Measurements from ENCODE around the gene AP5Z1. TPM values are rescaled to one million over a fixed set of nuclear protein-coding genes. Genes with fewer than 3 reads are reported as not detected.

AP5Z1 gene
- total and polyA plus RNA-seq, 2 experiments from 2014 or later = 21.1 to 22.6 TPM

GRCh38 chr7:4747746-4748145 lies 27.7 kb upstream of the AP5Z1 start:
- Histone ChIP-seq H3K27ac (no peak overlapping the region), H3K4me1 (ENCODE audit: low read depth) (peaks cover 11% of the 10 kb centered on the region), H3K36me3 (no peaks in the 10 kb centered on the region), H3K9me3 (ENCODE audit: low read depth) (no peaks in the 10 kb centered on the region), H3K4me3 (no peak overlapping the region), H3K27me3 (no peaks in the 10 kb centered on the region)
- no peak for DNase-seq (ENCODE audit: low read depth in 1 of 2, low spot score in 1 of 2)
- no peak for TF ChIP-seq CTCF (IDR thresholded peaks at IDR 0.05; ENCODE audit: low read depth, low read length)

GRCh38 chr7:4748231-4748681 lies 27.2 kb upstream of the AP5Z1 start:
- Histone ChIP-seq H3K9me3 (ENCODE audit: low read depth) (no peaks in the 10 kb centered on the region), H3K27me3 (no peaks in the 10 kb centered on the region), H3K4me1 (ENCODE audit: low read depth) (peaks cover 11% of the 10 kb centered on the region), H3K27ac (no peak overlapping the region), H3K36me3 (no peaks in the 10 kb centered on the region), H3K4me3 (no peak overlapping the region)
- DNase-seq (ENCODE audit: low read depth in 1 of 2, low spot score in 1 of 2) = no peak
- TF ChIP-seq CTCF (IDR thresholded peaks at IDR 0.05; ENCODE audit: low read depth, low read length) = no peak

GRCh38 chr7:4749363-4749762 lies 26.1 kb upstream of the AP5Z1 start:
- TF ChIP-seq CTCF (IDR thresholded peaks at IDR 0.05; ENCODE audit: low read depth, low read length) = no peak

GRCh38 chr7:4749798-4750197 lies 25.6 kb upstream of the AP5Z1 start:
- Histone ChIP-seq H3K4me3 (no peak overlapping the region), H3K27ac (peak overlapping the region; percentile 35), H3K4me1 (ENCODE audit: low read depth) (peaks cover under 1% of the 10 kb centered on the region), H3K36me3 (peaks cover 5% of the 10 kb centered on the region), H3K9me3 (ENCODE audit: low read depth) (no peaks in the 10 kb centered on the region), H3K27me3 (no peaks in the 10 kb centered on the region)
- no peak for DNase-seq (ENCODE audit: low read depth in 1 of 2, low spot score in 1 of 2)
- TF ChIP-seq CTCF (IDR thresholded peaks at IDR 0.05; ENCODE audit: low read depth, low read length) = no peak

More at GRCh38 chr7:4749363-4749762, 26.1 kb upstream of the AP5Z1 start:
- no peak for DNase-seq (ENCODE audit: low read depth in 1 of 2, low spot score in 1 of 2)
- Histone ChIP-seq H3K4me1 (ENCODE audit: low read depth) (peaks cover 5% of the 10 kb centered on the region), H3K27ac (peak overlapping the region; percentile 35), H3K4me3 (no peak overlapping the region), H3K9me3 (ENCODE audit: low read depth) (no peaks in the 10 kb centered on the region), H3K36me3 (peaks cover under 1% of the 10 kb centered on the region), H3K27me3 (no peaks in the 10 kb centered on the region)

GRCh38 chr7:4751398-4751947 lies 23.9 kb upstream of the AP5Z1 start:
- H3K27ac ChIP-seq = no peak overlapping the region
- no peaks in the 10 kb centered on the region for H3K4me1 ChIP-seq (ENCODE audit: low read depth)
- H3K9me3 ChIP-seq (ENCODE audit: low read depth) = no peaks in the 10 kb centered on the region
- peak in 1 of 2 donors; percentile 14 for DNase-seq (ENCODE audit: low read depth in 1 of 2, low spot score in 1 of 2)
- TF ChIP-seq CTCF (IDR thresholded peaks at IDR 0.05; ENCODE audit: low read depth, low read length) = no peak
- H3K27me3 ChIP-seq = no peaks in the 10 kb centered on the region
- H3K4me3 ChIP-seq = no peak overlapping the region
- peaks cover 15% of the 10 kb centered on the region for H3K36me3 ChIP-seq
